ENCODE measurements around the gene CIC. TPM values are rescaled to one million over a fixed set of nuclear protein-coding genes. Genes with fewer than 3 reads are reported as not detected.

Gene CIC
- total and polyA plus RNA-seq, 2 of the 13 experiments (the other 11 are each of a cell fraction or from before 2014, with no cell fraction given), result 5.9 to 8.0 TPM

GRCh38 chr19:42284066-42284501 lies 15.0 kb downstream of the CIC start (continued):
- TF ChIP-seq MTERF4 (CRISPR knock-in tag; IDR thresholded peaks at IDR 0.05) (no peak), MAZ (IDR thresholded peaks at IDR 0.05; ENCODE audit: borderline replicate concordance, low read depth, low read length) (peak; percentile 78; the same call in 1 of the 2 replicates), MAZ (CRISPR knock-in tag; IDR thresholded peaks at IDR 0.05; ENCODE audit: low read depth) (peak; percentile 48; the same call in 1 of the 2 replicates), FOXK2 (IDR thresholded peaks at IDR 0.05) (no peak), ZNF512 (CRISPR knock-in tag; IDR thresholded peaks at IDR 0.05) (no peak), HNRNPK (IDR thresholded peaks at IDR 0.05; ENCODE audit: low read depth, low read length, poor library complexity, severe bottlenecking) (no peak), ATF3 (CRISPR knock-in tag; IDR thresholded peaks at IDR 0.05) (no peak), HNF1A (IDR thresholded peaks at IDR 0.05; ENCODE audit: low read depth) (no peak), HNF1A (CRISPR knock-in tag; IDR thresholded peaks at IDR 0.05; ENCODE audit: borderline replicate concordance) (no peak), ZMYM4 (CRISPR knock-in tag; IDR thresholded peaks at IDR 0.05) (no peak), ZNF530 (CRISPR knock-in tag; IDR thresholded peaks at IDR 0.05; ENCODE audit: low read depth) (no peak), NCOR1 (IDR thresholded peaks at IDR 0.05; ENCODE audit: borderline replicate concordance, low read length) (no peak), MTF2 (CRISPR knock-in tag; IDR thresholded peaks at IDR 0.05; ENCODE audit: borderline replicate concordance) (no peak), ZBTB44 (CRISPR knock-in tag; IDR thresholded peaks at IDR 0.05) (no peak), RFX1 (IDR thresholded peaks at IDR 0.05) (no peak), SNRNP70 (IDR thresholded peaks at IDR 0.05; ENCODE audit: low read depth, low read length) (no peak), ZNF576 (CRISPR knock-in tag; IDR thresholded peaks at IDR 0.05) (no peak), TERF1 (CRISPR knock-in tag; IDR thresholded peaks at IDR 0.05) (no peak), MZF1 (CRISPR knock-in tag; IDR thresholded peaks at IDR 0.05; ENCODE audit: borderline replicate concordance) (no peak)
- TF ChIP-seq, protein P1, sequence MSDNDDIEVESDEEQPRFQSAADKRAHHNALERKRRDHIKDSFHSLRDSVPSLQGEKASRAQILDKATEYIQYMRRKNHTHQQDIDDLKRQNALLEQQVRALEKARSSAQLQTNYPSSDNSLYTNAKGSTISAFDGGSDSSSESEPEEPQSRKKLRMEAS (IDR thresholded peaks at IDR 0.05), result peak; percentile 41
